ENCODE measurements around the gene ASPHD2. TPM values are rescaled to one million over a fixed set of nuclear protein-coding genes. Genes with fewer than 3 reads are reported as not detected.

The ASPHD2 gene
- total RNA-seq, 1 experiment from 2014 or later, result 0.20 TPM

Small RNA genes within 50 kb of the gene (small RNA-seq; reads per million reads assigned to genes)
- gene RNA5SP495, result 1.1 reads per million, percentile 42 among the genes with 10 or more reads in this experiment

Other genes starting within 250 kb of the ASPHD2 start
- 24.3 and 26.6 TPM in 2 replicates for gene HPS4, start 54.5 kb downstream of the ASPHD2 start, total RNA-seq (2014; rRNA removed; shearing (Covaris generic))
- gene SRRD, start 54.6 kb downstream of the ASPHD2 start, total RNA-seq (2014; rRNA removed; shearing (Covaris generic)), result 7.3 and 11.4 TPM in 2 replicates
- gene TFIP11, start 83.2 kb downstream of the ASPHD2 start, total RNA-seq (2014; rRNA removed; shearing (Covaris generic)), result 17.9 and 19.4 TPM in 2 replicates
- 13.4 and 24.2 TPM in 2 replicates for gene TPST2, start 160.9 kb downstream of the ASPHD2 start, total RNA-seq (2014; rRNA removed; shearing (Covaris generic))
- gene CRYBB1, start 188.8 kb downstream of the ASPHD2 start, total RNA-seq (2014; rRNA removed; shearing (Covaris generic)), result not detected in 2 replicates
- not detected in 2 replicates for gene CRYBA4, start 192.7 kb downstream of the ASPHD2 start, total RNA-seq (2014; rRNA removed; shearing (Covaris generic))
- 0.23 and 0.31 TPM in 2 replicates for gene MIAT, start 228.3 kb downstream of the ASPHD2 start, total RNA-seq (2014; rRNA removed; shearing (Covaris generic))